ENCODE measurements around the gene TYK2.

The TYK2 gene

DNA sequence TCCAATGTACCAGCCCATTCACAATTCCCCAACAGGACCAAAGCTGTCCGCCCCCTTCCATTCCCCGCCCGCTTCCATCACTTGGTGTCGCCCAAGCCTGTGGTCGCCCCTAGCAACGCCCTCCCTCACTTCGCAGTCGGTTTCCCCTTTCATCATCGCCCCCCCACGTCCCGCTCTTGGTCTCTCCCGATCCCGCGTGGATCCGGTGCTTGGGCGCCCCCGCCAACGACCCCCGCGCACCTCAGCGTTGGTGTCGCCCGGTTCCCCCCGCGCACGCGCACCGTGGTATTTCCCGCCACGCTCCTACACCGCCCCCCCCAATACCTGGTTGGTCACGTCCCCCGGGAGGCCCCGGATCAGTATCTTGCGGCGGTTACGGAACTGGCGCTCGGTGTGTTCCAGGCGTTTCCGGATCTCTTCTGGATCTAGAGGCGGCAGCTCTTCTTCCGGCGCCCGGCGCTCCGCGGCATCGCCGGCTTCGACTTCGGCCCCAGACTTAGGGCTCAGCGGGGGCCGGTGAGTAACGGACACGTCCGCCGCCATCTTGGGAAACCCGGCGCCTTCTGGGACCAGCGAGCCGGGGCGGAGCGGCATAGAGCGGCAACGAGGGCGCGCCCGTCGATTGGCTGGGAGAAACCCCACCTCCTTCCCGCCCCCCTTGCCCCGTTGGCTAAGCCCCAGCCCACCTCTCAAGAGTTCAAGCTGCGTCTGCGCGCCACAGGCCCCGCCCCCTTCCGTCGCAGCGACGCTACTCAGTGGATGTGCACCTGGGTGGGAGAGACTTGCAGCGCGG is 47.2 kb downstream of the TYK2 start, which contains the start of gene RAVER1:
Gene RAVER1 (minus strand): TSS at position 565 of the 793 bp plus-strand sequence. CDS start 22 bp downstream, at position 543.
- peak; percentile 99 for DNase-seq

DNA sequence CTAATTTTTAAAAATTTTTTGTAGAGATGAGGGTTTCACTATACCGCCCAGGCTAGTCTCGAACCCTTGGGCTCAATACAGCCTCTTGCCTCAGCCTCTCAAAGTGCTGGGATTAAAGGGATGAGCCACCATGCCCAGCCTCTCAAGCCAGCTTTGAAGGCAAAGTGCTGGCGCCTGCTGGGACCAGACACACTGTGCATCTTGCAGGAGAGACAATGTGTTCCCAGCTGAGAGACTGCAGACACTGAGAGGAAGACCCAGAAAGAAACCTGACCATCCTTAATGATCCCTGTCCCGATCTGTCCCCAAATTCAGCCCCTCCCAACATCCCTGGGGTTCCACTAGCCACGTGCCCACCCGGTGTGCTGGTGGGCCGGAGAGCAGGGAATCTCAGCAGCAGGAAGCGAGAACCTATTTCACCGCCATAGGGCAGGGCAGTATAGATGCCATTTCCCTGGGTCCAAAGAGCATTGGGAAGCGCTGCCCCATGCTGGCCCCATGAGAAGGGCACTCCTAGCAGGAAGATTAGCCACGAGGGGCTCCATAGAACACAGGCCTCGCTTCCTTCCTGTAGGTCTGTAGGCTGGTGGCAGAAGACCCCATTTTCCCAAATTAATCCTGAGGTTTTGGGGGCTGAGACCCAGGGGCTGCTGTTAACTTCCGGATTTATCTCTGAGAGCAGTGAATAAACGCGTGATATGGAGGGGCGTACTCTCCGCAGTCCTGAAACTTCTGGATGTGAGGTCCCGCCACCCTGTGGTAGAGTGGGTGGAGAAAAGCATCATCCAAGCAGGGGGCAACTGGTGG is 48.0 kb downstream of the TYK2 start:
- no peak for DNase-seq

DNA sequence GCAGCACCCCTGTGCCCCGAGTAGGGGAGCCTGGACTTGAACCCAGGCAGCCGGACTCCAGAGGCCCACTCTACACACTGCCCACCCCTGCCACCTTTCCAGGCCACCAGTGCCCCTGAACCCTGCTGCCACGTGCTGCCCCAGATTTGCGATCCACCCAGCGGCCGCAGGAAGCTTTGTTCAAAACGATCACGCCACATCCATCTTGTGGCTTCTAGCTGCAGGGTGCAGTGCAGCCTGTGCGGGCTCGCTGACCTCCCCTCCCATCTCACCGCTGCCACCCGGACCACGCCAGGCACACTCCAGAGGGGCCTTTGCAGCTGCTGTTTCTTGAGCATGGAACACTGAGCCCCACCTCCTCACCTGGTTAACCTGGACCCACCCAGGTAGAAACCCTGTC is 50.8 kb downstream of the TYK2 start:
- DNase-seq, result no peak

DNA sequence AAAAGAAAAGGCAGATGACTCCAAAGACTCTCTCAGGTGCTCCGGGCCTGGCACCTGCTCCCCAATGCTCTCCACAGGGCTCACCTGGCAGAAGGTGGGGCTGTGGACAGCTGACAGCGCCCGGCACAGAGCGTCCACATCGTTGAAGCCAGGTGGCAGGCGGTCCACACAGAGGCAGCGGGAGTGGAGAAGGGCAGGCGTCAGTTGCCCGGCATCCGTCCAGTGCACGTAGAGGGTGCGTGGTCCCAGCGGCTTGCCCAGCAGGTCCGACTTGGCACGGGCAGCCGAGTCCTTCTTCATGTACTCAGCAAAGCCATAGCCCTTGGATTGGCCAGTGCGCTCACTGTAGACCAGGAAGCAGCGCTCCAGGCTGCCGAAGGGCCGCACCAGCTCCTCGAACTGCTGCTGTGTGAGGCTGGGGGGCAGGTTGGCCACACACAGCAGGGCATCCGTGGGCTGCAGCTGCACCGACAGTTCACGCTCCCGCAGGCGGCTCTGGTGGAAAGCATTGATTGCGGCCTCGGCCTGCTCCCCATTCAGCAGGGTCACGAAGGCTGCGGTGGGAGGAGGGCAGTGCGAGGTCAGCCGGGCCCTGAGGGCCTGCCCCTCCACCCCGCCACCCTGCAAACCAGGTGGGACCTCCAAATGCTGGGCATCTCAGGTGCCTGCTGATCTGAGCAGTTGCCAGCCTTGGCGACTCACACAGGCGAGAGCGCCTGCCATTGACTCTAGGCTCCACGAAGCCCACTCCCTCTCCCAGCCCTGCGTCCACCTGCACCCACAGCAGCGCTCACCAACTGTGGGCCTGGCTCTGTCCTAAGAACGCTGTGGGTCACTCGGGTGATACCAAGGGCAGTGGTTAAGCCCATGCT is 51.6 kb downstream of the TYK2 start:
- DNase-seq, result no peak

DNA sequence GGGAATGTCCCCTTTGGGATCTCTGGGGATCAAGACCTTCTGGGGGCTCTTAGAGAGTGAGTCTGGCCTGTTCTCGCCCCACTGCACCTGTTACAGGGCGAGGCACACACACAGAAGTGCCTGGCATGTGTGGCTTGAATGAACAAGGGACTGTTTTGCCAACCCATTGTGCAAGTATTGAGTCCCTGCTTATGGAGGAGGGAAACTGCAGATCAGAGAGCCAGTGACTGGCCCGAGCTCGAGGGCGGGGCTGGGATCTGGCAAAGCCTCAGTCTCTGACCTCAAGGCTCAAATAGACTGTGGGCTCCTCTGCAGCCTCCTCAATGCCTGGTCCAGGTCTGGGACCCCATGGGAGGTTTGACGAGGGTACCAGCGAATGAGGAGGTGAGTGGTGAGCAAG is 52.6 kb downstream of the TYK2 start:
- no peak for DNase-seq

- no peak for DNase-seq
These were observed 54.6 kb downstream of the TYK2 start for GRCh38 chr19:10325732-10326131.

- no peak for DNase-seq
These were observed 58.2 kb downstream of the TYK2 start for GRCh38 chr19:10321874-10322835.

- no peak for DNase-seq
These were observed 59.0 kb downstream of the TYK2 start for GRCh38 chr19:10321417-10321797.

DNA sequence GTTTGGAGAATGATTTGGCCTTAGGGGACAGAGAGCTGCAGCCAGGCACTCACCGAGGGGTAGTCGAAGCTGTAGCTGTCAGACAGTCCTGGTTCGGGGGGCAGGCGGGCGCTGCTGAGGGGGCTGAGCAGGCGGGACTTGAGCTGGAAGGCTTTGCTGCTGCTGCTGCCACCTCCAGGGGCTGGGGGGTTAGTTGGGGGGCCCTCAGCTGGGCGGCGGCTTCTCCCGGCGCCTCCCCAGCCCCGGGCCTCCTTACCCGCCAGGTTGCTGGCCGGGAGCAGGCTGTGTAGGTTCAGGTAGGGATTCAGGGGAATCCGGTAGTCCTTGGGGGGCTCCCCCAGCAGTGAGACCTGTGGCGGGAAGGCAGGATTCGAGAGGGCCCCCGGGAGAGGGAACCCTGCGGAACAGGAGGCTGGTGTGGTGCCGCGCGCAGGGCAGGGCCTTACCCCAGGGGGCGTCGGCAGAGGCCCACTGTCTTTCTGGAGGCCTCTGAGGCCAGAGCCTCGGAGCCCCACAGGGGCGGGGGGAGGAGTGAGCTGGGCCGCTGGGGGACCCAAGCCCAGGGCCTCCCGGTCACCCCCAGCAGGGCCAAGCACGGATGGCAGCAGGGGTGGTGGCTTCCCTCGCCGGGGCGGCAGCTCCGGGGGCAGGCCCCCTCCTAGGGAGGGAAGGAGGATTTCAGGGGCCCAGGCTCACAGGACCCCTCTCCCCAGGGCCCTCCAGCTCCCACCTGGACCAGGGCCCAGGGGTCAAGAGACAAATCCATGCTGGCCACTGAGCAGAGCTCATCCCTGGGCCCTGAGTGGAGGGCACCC is 59.6 kb downstream of the TYK2 start:
- no peak for DNase-seq

- DNase-seq, result no peak
These were observed 61.3 kb downstream of the TYK2 start for GRCh38 chr19:10318807-10319682.

DNA sequence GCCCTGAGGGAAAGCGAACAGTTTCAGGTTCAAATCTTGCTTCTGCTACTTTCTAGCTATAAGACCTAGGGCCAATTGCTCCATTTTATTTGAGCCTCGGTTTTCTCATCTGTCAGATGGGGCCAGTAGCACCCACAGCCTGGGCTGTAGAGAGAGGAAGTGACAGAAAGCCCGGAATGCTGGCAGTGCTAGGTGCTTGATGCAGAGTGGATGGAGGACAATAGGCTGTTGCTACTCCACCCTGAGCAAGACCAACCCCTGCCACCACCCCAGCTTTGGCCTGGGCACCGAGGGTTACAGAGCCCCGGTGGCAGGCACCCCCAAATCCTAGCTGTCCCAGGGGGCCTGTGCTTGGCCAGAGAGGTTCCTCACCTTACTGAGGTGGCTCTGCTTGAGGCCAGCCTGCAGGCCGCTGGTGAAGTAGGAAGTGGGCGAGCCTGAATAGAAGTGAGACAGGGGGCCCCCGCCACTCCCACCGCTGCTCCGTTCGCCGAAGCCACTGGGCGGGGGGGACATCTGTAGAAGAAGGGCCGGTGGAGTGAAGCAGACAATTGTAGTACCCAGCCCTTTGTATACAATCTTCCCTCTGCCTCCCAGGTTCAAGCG is 62.4 kb downstream of the TYK2 start:
- DNase-seq, result no peak

DNA sequence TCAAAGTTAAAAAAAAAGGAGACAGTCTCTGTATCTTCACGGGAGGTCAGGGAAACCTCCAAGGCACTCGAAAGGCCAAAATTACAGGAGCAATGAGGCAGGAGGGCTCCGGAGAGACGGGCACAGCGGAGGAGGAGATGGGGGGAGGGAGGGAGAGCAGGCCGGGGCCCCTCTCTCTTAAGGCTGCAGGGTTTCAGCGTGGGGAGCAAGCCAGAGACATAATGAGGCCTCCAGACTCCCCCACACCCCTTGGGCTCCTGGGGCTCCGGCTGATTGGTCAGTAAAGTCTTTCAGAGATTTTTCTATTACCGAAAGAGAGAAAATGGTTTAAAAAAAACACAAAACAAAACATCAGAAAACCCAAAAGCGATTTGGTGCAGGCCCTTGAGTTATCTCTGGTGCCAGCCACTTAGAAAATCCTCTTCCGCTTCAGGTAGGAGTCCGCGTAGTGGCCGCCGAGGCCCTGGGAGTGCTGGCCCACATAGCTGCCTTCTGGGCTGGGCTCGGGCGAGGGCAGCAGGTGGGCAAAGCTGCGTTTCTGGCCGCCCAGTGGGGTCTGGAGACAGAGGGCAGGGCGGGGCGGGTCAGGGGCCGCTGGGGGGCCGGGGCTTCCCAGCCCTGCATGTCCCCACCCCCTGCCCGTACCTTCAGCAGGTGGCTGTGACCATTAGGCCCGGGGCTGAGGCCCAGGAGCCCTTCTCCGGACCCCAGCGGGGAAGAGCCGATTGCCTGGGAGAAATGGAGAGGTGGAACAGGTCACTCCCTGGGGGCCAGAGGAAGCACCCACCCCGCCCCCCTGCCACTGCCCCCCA is 63.1 kb downstream of the TYK2 start:
- no peak for DNase-seq

DNA sequence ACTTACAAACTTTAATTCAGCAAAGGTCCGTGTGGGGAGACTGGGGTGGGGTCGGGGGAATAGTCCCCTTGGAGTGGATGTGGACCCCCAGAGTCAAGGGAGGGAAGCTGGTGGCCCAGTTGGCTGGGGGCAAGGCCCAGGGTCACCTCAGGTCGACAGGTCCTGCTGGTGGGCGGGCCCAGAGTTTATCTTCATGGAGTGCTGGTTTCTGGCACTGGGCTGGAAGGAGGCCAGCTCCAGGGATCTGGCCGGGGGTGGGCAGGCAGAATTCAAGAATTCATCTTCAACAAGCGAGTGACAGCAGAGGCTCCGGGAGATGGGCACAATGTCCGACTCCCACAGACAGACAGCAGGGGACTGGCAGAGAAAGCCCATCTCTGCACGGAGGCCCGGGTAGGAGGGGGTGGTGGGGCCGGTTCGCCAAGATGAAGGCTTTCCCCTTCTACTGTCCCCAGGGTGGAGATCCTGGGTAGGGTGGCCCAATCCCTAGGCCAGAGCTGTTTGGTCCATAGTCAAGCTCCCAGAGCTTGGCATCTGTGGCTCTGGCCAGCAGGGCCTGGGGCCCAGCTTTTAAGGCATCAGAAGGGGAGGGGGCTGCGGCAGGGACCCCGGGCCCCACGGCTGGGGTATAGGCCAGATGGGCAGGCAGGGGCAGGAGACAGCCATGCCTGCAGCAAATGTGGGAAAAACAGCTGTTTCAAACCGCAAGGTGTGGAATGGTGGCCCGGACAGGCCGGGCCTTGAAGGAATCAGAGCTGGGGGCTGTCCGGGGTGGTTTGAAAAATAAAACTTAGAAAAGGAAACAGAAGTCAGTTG is 63.9 kb downstream of the TYK2 start:
- DNase-seq, result no peak

- peak; percentile 98 for DNase-seq
These were observed 64.8 kb downstream of the TYK2 start, which contains the start of gene FDX2 for GRCh38 chr19:10315335-10316214. Gene FDX2 (minus strand): TSS chr19:10316015. CDS start chr19:10315996, 19 bp downstream.

GRCh38 chr19:10309423-10309822 is 70.9 kb downstream of the TYK2 start, which contains the start of gene ZGLP1:
Gene ZGLP1 (minus strand): TSS chr19:10309815.
- no peak for DNase-seq

- DNase-seq, result no peak
These were observed 74.0 kb downstream of the TYK2 start for GRCh38 chr19:10306327-10306726.
